Testis (tissue), 3 donors: Measurements from ENCODE around the gene TBX10. TPM values are rescaled to one million over a fixed set of nuclear protein-coding genes. Genes with fewer than 3 reads are reported as not detected.

Experiments used
- DNase-seq: peaks from one replicate; pipeline ENCODE4 v3.0.0-alpha.2; 2019
- H3K27ac ChIP-seq, 2 donors: fragments of 200-600 bp; sonication (generic); one replicate each; pipeline ENCODE4 v1.5.1; 2019
- H3K27me3 ChIP-seq: fragments of 200-600 bp; sonication (generic); one replicate; pipeline ENCODE4 v1.5.1; 2019
- H3K36me3 ChIP-seq: fragments of 200-600 bp; sonication (generic); one replicate; pipeline ENCODE4 v1.5.1; 2017; ENCODE audit warnings: low read depth; ENCODE audit errors: missing control alignments
- H3K4me1 ChIP-seq: fragments of 200-600 bp; sonication (generic); one replicate; pipeline ENCODE4 v1.5.1; 2019
- H3K4me3 ChIP-seq, 2 donors: fragments of 200-600 bp; sonication (generic); one replicate each; pipeline ENCODE4 v1.5.1; 2017 to 2019
- H3K9me3 ChIP-seq: fragments of 200-600 bp; sonication (generic); one replicate; pipeline ENCODE4 v1.5.1; 2017
- CTCF ChIP-seq, 3 experiments: fragments of 450-650 bp in 2 of 3; fragments of 200-600 bp in 1 of 3; sonication (generic) in 1 of 3; IDR thresholded peaks; one replicate each; pipeline ENCODE4 v1.5.1; 2016 to 2019; ENCODE audit warnings: antibody characterized with exemption in 3 of 3, mild to moderate bottlenecking in 2 of 3, moderate library complexity in 1 of 3
- POLR2A ChIP-seq: fragments of 450-650 bp; IDR thresholded peaks from one replicate; pipeline ENCODE4 v1.6.1; 2017; ENCODE audit warnings: antibody characterized with exemption, mild to moderate bottlenecking, moderate library complexity
- WGBS, 2 donors: methylation state at CpG; one replicate each; pipeline ENCODE4 v1.1.5; 2018; 5-methylcytosine and 5-hydroxymethylcytosine counted together
- intact Hi-C: fragments of 100-400 bp; cut with DNase I; formaldehyde crosslinking; loops from one replicate; pipeline ENCODE4 v1.15.1; 2023; ENCODE audit warnings: low total_unique reads
- polyA plus RNA-seq: library from polyadenylated mRNA; stranded (reverse); fragments of 350-450 nt; fragmentation: Illumina TruSeq; extraction: RNeasy Lipid Tissue Mini Kit (QIAGEN cat#74804); gene quantifications from one replicate; pipeline ENCODE4 v1.2.3, GENCODE V29; 2014; ENCODE audit warnings: low read depth, low replicate concordance; ENCODE audit not compliant: insufficient read depth
- total RNA-seq, 2 donors: library from RNA; depleted of rRNA; stranded (reverse); fragments of >200 nt; gene quantifications; one replicate each; pipeline ENCODE4 v1.2.3, GENCODE V29; 2016

The TBX10 gene
- total and polyA plus RNA-seq, 3 donors from 2014 or later = 0.50 TPM; not detected in 2

DNA sequence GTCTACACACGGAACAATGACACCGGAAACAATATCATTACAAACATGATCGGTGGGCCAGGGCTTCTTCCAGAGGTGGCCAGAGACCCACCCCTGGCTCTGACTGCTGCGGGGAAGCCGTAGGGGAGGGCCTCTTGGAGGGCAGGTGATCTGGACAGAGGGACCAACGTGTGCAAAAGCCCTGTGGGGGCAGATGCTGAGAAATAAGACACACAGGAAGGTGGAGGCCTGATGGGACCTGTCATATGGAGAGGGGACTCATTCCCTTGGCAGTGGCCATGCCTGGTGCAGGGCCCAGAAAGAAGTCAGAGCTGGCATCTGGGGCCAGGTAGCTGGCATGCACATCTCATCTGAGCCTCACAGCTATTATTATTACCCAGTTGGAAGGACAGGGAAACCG is 33.8 kb upstream of the TBX10 start:
- no peak overlapping the region for H3K27ac ChIP-seq
- no peaks in the 10 kb centered on the region for H3K4me1 ChIP-seq
- intact Hi-C loops = no loop called here
- H3K36me3 ChIP-seq = no peaks in the 10 kb centered on the region
- H3K4me3 ChIP-seq = no peak overlapping the region
- TF ChIP-seq CTCF (IDR thresholded peaks at IDR 0.05) (no peak), POLR2A (no peak)
- WGBS, 2 donors = 84 to 92% methylated on average over 5 to 7 of the region's 7 CpGs
- no peak for DNase-seq
- no peaks in the 10 kb centered on the region for H3K9me3 ChIP-seq
- no peaks in the 10 kb centered on the region for H3K27me3 ChIP-seq

DNA sequence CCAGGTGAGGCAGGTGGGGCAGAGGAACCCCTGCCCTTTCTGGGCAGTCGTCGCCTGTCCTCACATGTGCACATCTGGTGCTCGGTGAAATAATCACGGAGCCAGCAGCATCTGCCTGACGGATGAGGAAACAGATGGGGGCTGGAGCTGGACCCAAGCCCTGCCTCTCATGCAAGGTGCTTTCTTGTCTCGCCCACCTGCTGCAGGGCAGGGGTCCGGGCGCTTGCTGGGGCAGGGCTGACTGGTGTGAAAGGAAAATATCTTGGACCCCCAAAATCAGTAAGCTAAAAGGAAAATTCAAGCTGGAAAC is 31.6 kb upstream of the TBX10 start:
- WGBS, 2 donors = 70 to 81% methylated on average over 4 to 8 of the region's 8 CpGs
- Histone ChIP-seq H3K27me3 (no peaks in the 10 kb centered on the region), H3K36me3 (no peaks in the 10 kb centered on the region), H3K4me3 (no peak overlapping the region), H3K4me1 (no peaks in the 10 kb centered on the region), H3K9me3 (no peaks in the 10 kb centered on the region), H3K27ac (no peak overlapping the region)
- no peak for TF ChIP-seq POLR2A
- no peak for TF ChIP-seq CTCF (IDR thresholded peaks at IDR 0.05)
- DNase-seq = no peak
- intact Hi-C loops = no loop called here

GRCh38 chr11:67670316-67671210 is 31.0 kb upstream of the TBX10 start:
- H3K4me3 ChIP-seq = no peak overlapping the region
- H3K27me3 ChIP-seq = no peaks in the 10 kb centered on the region
- 81 to 85% methylated on average over 6 to 23 of the region's 23 CpGs for WGBS, 2 donors
- H3K9me3 ChIP-seq = no peaks in the 10 kb centered on the region
- H3K36me3 ChIP-seq = no peaks in the 10 kb centered on the region
- TF ChIP-seq CTCF (IDR thresholded peaks at IDR 0.05) (no peak), POLR2A (no peak)
- intact Hi-C loops = no loop called here
- no peak for DNase-seq
- H3K4me1 ChIP-seq = no peaks in the 10 kb centered on the region
- no peak overlapping the region for H3K27ac ChIP-seq

- WGBS, 2 donors = 64 to 70% methylated on average over 4 to 5 of the region's 5 CpGs
- TF ChIP-seq CTCF (IDR thresholded peaks at IDR 0.05) = no peak
- TF ChIP-seq POLR2A = no peak
Observed at GRCh38 chr11:67668192-67668551, 28.6 kb upstream of the TBX10 start.

More at GRCh38 chr11:67668192-67668551, 28.6 kb upstream of the TBX10 start:
- no peak for DNase-seq
- Histone ChIP-seq H3K27ac (no peak overlapping the region), H3K36me3 (no peaks in the 10 kb centered on the region), H3K4me1 (no peaks in the 10 kb centered on the region), H3K4me3 (no peak overlapping the region), H3K9me3 (no peaks in the 10 kb centered on the region), H3K27me3 (no peaks in the 10 kb centered on the region)
- intact Hi-C loops = no loop called here
